NCI-H1105 (cell line): Measurements from ENCODE around the gene ACVRL1.

Source experiments
- DNase-seq: peaks from one replicate; lab custom pipeline; 2025; lab: John Stamatoyannopoulos, UW

The ACVRL1 gene

DNA sequence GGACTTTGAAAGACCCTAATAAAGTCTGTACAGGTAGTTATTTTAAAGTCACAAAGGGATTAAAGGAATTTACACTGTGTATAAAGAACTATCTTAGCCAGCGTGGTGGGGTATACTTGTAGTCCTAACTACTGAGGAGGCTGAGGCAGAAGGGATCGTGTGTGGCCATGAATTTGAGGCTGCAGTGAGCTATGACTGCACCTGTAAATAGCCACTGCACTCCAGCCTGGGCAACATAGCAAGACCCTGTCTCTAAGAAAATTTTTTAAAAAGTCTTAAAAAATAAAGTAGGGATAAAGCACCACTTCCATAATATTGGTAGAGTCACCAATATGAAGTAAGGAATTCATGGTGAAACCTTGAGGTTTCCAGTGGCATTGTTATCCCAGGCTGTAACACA is 62.3 kb downstream of the ACVRL1 start:
- DNase-seq, result no peak

DNA sequence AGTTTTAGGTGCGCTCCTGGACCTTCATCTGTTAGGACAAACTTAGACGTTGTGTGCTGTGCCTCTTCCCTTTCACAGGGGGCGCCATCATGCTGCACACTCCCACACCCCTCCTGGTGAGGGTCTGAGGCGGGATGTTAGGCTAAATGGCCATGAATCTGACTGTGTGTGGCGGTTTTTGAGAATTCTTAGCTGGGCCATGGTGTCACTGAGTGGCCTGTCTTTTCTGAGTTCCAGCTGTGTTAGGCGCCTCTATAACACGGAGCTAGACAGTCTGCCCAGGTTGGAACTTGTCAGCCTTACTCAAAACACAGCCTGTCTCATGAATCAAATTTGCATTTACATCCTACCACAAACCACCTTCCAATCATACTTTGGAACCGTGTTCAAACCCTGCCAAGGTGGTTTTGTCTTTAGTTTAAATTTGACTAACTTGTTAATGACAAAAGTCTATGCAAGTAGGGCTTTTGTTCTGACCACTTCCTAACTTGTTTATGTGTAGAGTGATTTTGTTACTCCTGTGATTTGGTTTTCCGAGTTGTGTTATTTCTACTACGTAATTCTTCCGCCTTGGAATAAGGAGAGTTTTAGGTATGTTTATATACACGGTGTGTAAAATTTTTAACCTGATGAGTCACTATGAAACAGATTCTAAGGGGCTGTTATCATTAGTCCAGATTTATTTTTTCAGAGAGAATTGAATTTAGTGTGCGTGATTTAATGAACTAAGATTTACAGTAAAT is 63.8 kb downstream of the ACVRL1 start:
- no peak for DNase-seq

DNA sequence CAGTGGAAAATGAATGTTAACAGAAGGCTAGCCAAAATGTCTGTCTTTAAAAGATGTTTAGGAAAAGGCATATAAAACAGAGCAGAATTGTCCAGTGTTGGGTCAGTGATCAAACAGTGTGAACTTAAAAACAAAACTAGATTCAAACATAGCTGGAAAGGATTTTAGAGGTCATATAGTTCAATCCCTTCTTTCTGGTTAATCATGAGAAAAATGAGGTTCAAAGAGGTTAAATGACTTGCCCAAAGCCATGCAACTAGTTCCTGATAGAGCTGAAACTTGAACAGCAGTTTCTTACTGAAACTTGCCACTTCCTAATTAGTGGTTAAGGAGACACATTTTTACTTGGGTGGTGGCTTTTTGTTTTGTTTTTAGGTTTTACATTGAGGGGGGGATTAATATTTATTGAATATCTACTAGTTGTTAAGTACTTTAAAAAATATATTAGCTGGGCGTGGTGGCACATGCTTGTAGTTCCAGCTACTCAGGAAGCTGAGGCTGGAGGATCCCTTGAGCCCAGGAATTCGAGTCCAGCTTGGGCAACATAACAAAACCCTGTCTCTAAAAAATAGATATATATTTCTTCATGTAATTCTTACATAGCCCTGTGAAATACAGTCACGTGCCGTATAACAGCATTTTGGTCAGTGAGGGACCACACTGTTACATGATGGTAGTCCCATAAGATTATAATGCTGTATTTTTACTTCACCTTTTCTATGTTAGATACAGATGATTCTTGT is 64.5 kb downstream of the ACVRL1 start:
- DNase-seq, result no peak

DNA sequence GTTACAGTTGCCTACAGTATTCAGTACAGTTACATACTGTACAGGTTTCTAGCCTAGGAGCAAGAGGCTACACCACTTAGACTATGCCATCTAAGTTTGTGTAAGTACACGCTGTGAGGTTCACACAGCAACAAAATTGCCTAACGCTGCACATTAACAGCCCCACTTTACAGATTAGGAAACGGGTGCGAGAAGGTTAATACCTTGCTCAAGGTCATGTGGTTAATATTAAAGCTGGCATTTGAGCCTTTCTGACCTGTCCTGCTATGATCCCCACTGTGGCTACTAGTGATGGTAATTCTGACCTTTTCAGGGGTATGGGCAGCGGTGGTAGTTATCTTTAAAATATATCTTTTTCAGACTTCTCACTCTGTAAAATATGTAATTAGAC is 65.1 kb downstream of the ACVRL1 start:
- no peak for DNase-seq

DNA sequence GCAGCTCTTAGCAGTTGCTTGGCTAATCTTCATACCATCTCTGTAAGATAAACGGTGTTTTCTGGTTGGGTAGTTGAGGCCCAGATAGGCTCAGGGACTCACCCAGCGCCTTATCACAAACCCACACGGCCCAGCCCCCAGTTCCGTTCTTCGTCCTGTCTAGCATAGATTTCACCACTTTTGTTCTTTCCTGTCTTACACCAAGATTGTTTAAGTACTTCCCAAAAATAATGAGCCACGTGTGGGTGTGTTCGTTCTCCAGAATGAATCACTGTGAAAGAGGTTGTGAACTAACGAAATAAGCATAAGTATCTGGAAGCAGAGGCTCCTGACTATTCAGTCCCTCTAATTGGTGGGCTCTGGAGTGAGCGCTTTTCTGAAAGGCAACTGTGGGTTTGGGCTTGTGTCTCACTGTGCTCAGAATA is 65.6 kb downstream of the ACVRL1 start:
- DNase-seq, result no peak
